DMS153 treated with DMSO at 0.1 percent for 48 hours (cell line): ENCODE results near the gene CNPY3.
"Not testable (repeated sequence)": the region's sequence is repeated elsewhere in the genome, so short reads cannot be mapped to it uniquely, and the experiment has no call there.

ENCODE experiments used
- DNase-seq: peaks from one replicate; lab custom pipeline; 2025; ENCODE audit not compliant: unreplicated experiment; lab: John Stamatoyannopoulos, UW

CNPY3 gene

GRCh38 chr6:42914546-42914945 lies 14.7 kb upstream of the CNPY3 start:
- no peak for DNase-seq

- DNase-seq: no peak
These were observed 13.5 kb upstream of the CNPY3 start, which contains the start of gene PTCRA for GRCh38 chr6:42915732-42916131. PTCRA (plus strand) TSS chr6:42916053; CDS start chr6:42916070, 17 bp downstream.

- DNase-seq: no peak
These were observed 13.0 kb upstream of the CNPY3 start for GRCh38 chr6:42916288-42916687.

- no peak for DNase-seq
These were observed 7.5 kb upstream of the CNPY3 start for GRCh38 chr6:42921801-42922200.

- no peak for DNase-seq
These were observed 5.6 kb upstream of the CNPY3 start for GRCh38 chr6:42923666-42924065.

- no peak for DNase-seq
These were observed 3.9 kb upstream of the CNPY3 start for GRCh38 chr6:42925248-42925857.

GRCh38 chr6:42929821-42930360 lies 611 bp downstream of the CNPY3 start:
- DNase-seq: no peak

GRCh38 chr6:42932412-42932811 lies 3.1 kb downstream of the CNPY3 start:
- no peak for DNase-seq

- DNase-seq: no peak
These were observed 3.9 kb downstream of the CNPY3 start for GRCh38 chr6:42933205-42933604.

GRCh38 chr6:42935322-42935721 lies 6.0 kb downstream of the CNPY3 start:
- no peak for DNase-seq

- DNase-seq: no peak
These were observed 7.1 kb downstream of the CNPY3 start for GRCh38 chr6:42936398-42936797.

- no peak for DNase-seq
These were observed 8.5 kb downstream of the CNPY3 start for GRCh38 chr6:42937548-42938427.

- DNase-seq: no peak
These were observed 9.1 kb downstream of the CNPY3 start for GRCh38 chr6:42938428-42938796.

GRCh38 chr6:42938987-42939809 lies 9.9 kb downstream of the CNPY3 start:
- no peak for DNase-seq

GRCh38 chr6:42939810-42940167 lies 10.5 kb downstream of the CNPY3 start:
- DNase-seq: no peak

GRCh38 chr6:42940493-42941045 lies 11.3 kb downstream of the CNPY3 start:
- DNase-seq: no peak

GRCh38 chr6:42941356-42941755 lies 12.1 kb downstream of the CNPY3 start:
- not testable (repeated sequence) for DNase-seq

GRCh38 chr6:42942444-42942843 lies 13.2 kb downstream of the CNPY3 start:
- no peak for DNase-seq

GRCh38 chr6:42947950-42948349 lies 18.7 kb downstream of the CNPY3 start:
- DNase-seq: no peak

GRCh38 chr6:42952389-42952788 lies 23.1 kb downstream of the CNPY3 start:
- no peak for DNase-seq

- DNase-seq: not testable (repeated sequence)
These were observed 25.1 kb downstream of the CNPY3 start for GRCh38 chr6:42954405-42954804.
